HTR-8/SVneo (cell line): Measurements from ENCODE around the gene ABL1.
A peak's percentile ranks its signal among the peaks of the same experiment; 100 is the strongest.

Experiments
- DNase-seq: peaks from one replicate; pipeline ENCODE4 v3.0.0; 2011; ENCODE audit warnings: low spot score, mixed read lengths; ENCODE audit not compliant: insufficient read length
- FAIRE-seq: peaks from 2 replicates; lab custom pipeline; 2011; peaks lifted over from hg19 to GRCh38; lab: Jason Lieb, UNC

The ABL1 gene

GRCh38 chr9:130824643-130825350 lies 10.3 kb upstream of the ABL1 start:
- DNase-seq: peak; percentile 59
- no peak for FAIRE-seq

- DNase-seq (no peak), FAIRE-seq (no peak)
Measured at GRCh38 chr9:130825351-130825651, 9.8 kb upstream of the ABL1 start.

DNA sequence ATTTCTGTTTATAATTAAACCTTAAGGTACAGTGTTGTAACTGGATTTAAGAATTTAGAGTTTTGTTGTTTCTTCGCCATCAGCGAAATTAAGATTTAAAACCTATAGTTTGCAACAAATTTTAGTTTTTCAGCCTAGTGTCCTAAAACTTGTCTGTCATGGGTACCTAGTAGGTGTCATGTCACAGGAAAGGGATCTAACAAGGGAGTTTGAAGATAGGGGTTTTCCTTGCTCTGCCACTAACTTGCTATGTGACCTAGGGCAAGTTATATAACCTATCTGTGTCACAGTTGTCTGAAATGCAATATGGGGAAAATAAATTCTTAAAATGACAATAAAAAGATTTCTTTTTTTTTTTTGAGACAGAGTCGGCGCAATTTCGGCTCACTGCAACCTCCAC lies 9.2 kb upstream of the ABL1 start:
- no peak for DNase-seq
- no peak for FAIRE-seq

DNA sequence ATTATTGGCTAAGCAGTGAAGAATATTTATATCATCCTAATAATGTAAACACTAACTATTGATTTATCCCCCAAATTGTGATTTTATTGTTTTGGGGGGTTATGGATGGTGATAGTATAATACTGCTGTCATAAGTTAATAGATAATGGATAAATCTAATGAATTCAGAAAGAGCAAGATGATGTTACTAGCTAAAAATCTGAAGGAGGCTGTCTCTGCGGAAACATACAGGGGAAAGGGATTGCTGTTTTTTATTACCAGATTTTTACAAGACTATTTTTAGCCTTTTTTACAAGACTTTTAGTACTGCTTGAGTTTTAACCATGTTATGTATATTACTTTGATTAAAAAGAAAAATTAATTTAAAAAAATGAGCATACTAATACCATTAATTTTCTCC lies 5.3 kb upstream of the ABL1 start:
- FAIRE-seq (no peak), DNase-seq (no peak)

- DNase-seq (no peak), FAIRE-seq (no peak)
Measured at GRCh38 chr9:130830231-130830760, 4.8 kb upstream of the ABL1 start.

GRCh38 chr9:130831077-130831476 lies 4.0 kb upstream of the ABL1 start:
- no peak for FAIRE-seq
- DNase-seq: no peak

GRCh38 chr9:130833031-130833990 lies 1.7 kb upstream of the ABL1 start:
- FAIRE-seq: no peak
- no peak for DNase-seq

DNA sequence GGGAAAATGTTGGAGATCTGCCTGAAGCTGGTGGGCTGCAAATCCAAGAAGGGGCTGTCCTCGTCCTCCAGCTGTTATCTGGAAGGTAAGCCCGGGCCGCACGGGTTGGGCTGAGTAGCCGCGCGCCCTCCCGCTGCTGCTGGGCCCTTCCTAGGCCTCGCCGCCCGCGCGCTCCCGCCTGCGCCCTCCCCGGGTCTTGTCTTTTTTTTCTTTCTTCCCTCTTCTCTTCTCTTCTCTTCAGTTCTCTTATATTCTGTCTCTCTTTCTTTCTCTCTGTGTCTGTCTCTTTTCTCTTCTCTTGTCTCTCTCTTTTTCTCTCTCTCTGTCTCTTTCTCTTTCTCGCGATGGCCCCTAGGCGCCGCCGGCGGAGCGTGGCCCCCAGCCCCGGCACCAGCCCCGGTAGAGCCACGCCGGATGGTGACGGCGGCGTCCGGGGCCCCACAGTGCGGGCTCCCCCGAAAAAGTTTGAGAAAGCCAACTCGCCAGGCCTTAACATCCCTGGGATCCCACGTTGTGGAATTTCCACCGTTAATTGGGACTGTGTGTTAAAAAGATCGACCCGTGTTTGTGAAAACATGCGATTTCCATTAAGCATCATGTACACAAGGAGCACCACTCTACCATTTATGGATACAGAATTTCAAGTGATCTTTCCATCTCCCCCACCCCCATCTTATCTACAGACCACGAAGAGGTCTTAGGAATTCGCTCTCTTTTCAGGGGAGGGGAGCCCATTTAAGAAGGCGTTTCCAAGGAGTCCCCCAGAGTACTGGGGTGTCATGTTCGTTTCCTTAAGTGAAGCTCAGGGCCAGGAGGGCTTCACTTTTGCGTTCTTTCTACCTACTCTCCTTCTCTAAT lies 616 bp downstream of the ABL1 start:
- no peak for FAIRE-seq
- no peak for DNase-seq

DNA sequence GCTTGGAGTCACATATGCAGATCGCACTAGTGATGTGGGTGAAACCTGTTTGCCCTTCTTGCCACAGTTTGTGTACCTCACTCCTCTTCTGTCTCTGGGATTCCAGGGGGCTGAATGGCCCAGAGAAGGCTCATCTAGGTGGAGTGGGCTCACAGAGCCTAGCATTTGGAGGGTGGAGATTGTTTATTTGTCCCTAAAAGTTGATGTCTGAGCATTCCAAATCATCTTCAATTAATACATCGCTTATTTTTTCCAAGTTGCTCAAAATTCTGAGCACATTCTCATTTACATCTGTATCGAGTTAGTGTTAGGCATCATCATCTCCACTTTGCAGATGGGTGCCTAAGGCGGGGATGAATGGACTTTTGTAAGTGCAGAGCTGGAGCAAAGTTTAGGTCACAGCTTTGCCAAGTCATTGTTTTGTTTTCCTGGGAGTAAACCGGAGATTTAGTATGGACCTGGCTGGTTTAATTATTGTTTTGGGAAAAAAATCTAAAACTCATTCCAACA lies 2.0 kb downstream of the ABL1 start:
- FAIRE-seq: no peak

GRCh38 chr9:130837643-130838042 lies 2.6 kb downstream of the ABL1 start:
- DNase-seq (no peak), FAIRE-seq (no peak)

More for the DNA sequence above, 2.0 kb downstream of the ABL1 start:
- DNase-seq: no peak

- FAIRE-seq (no peak), DNase-seq (no peak)
Measured at GRCh38 chr9:130839132-130840111, 4.4 kb downstream of the ABL1 start.

DNA sequence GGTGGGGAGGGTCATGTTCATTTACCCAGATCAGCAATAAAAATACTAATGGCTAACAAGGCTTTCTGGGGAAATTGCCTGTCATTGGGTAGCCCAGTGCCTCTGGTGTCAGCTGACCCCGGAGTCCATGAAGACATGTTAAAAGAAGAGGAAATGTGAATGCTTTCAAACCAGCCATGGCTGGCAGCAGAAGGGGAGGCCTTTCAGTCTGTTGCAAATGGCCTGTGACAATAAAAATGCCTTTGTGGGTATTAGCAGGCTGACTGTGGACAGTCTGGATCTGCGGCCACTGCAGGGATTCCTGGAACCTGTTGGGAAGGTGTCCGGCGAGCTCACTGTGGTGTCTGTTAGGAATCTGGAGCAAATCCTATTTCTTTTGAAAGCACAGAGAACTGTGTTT lies 7.5 kb downstream of the ABL1 start:
- DNase-seq: no peak

GRCh38 chr9:130843049-130843908 lies 8.2 kb downstream of the ABL1 start:
- DNase-seq: no peak
- no peak for FAIRE-seq

More for the DNA sequence above, 7.5 kb downstream of the ABL1 start:
- no peak for FAIRE-seq

DNA sequence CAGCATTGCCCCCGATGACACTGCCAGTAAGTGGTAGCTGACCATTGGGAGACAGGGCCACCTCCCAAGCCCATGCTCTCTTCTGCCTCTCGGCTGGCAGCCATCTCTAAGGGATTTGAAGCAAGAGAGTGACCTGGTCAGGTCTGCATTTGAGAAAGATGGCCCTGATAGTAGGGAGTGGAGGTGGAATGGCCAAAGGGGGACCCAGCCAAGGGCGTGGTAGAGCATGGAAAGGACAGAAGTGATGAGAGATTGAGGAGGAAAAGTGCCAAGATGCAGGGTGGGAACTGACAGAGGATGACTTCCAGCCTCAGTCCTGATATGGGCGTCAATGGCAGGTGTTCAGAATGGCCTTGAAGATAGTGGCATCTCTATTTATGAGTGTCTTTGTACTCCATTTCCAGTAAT lies 9.0 kb downstream of the ABL1 start:
- DNase-seq (no peak), FAIRE-seq (no peak)

DNA sequence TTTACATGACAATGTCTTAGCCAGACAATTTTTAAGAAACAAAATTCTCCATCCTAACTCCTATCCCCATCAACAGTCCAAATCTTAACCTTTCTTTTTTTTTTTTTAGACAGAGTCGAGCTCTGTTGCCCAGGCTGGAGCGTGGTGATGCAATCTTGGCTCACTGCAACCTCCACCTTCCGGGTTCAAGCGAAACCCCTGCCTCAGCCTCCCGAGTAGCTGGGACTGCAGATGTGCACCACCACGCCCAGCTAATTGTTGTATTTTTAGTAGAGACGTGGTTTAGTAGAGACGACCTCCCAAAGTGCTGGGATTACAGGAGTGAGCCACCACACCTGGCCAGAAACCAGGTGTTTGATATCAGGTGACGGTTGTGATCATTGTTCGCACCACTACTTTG lies 10.2 kb downstream of the ABL1 start:
- FAIRE-seq (no peak), DNase-seq (no peak)

DNA sequence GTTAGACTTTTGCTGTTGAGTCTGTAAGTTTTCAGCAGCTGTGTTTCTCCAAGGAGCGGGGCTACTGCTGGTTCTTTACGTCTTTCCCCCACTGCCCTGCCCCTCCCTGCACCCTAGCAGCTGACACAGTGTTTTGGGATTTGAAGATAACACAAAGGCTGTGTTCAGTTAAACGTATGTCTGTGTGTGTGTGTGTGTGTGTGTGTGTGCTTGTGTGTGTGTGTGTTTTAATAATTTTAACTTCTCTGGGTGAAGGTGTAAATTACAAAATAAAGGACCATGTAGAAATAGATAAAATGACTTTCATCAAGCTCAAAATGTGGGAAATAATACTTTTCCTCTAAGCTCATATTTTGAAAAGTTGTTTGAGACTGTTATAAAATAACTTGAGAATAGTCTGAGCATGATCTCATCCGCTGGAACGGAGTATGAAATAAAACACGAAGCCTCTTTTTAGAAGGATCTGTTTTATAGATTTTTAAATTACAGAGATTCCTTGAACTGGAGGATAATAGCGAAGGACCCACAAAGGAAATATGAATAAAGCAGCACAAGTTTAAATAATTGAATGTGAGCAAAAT lies 10.9 kb downstream of the ABL1 start:
- FAIRE-seq (no peak), DNase-seq (no peak)

- no peak for FAIRE-seq
- no peak for DNase-seq
Measured at GRCh38 chr9:130846487-130847305, 11.6 kb downstream of the ABL1 start.
